ENCODE measurements around the gene LGALS7.
"Not testable (repeated sequence)": the region's sequence is repeated elsewhere in the genome, so short reads cannot be mapped to it uniquely, and the experiment has no call there.

- TF ChIP-seq CTCF (IDR thresholded peaks at IDR 0.05); TAF1 (IDR thresholded peaks at IDR 0.05; ENCODE audit: borderline replicate concordance, low read depth, low read length); EP300 (IDR thresholded peaks at IDR 0.05; ENCODE audit: borderline replicate concordance in 1 of 2, low read depth in 1 of 2, low read length in 1 of 2); RAD21 (IDR thresholded peaks at IDR 0.05; ENCODE audit: low read length); YY1 (IDR thresholded peaks at IDR 0.05; ENCODE audit: low read depth); GABPA (IDR thresholded peaks at IDR 0.05; ENCODE audit: low read depth); POLR2AphosphoS5 (IDR thresholded peaks at IDR 0.05; ENCODE audit: low read depth, low read length); CHD2 (IDR thresholded peaks at IDR 0.05; ENCODE audit: low read length, partially characterized antibody): not testable (repeated sequence)
- TF ChIP-seq, protein P1, sequence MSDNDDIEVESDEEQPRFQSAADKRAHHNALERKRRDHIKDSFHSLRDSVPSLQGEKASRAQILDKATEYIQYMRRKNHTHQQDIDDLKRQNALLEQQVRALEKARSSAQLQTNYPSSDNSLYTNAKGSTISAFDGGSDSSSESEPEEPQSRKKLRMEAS (IDR thresholded peaks at IDR 0.05; ENCODE audit: low read depth): not testable (repeated sequence)
- TF ChIP-seq, protein P2, sequence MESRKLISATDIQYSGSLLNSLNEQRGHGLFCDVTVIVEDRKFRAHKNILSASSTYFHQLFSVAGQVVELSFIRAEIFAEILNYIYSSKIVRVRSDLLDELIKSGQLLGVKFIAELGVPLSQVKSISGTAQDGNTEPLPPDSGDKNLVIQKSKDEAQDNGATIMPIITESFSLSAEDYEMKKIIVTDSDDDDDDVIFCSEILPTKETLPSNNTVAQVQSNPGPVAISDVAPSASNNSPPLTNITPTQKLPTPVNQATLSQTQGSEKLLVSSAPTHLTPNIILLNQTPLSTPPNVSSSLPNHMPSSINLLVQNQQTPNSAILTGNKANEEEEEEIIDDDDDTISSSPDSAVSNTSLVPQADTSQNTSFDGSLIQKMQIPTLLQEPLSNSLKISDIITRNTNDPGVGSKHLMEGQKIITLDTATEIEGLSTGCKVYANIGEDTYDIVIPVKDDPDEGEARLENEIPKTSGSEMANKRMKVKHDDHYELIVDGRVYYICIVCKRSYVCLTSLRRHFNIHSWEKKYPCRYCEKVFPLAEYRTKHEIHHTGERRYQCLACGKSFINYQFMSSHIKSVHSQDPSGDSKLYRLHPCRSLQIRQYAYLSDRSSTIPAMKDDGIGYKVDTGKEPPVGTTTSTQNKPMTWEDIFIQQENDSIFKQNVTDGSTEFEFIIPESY (IDR thresholded peaks at IDR 0.05; ENCODE audit: borderline replicate concordance, low read depth): not testable (repeated sequence)
Observed at GRCh38 chr19:38786061-38786460, 12.7 kb upstream of the LGALS7 start.

Measured in SK-N-SH (cell line).